EH (cell line): ENCODE data around the gene NUP62.
"Not testable (repeated sequence)": the region's sequence is repeated elsewhere in the genome, so short reads cannot be mapped to it uniquely, and the experiment has no call there.

Experiments used
- DNase-seq: peaks from one replicate; pipeline ENCODE4 v3.0.0-alpha.2; 2015; ENCODE audit warnings: low read depth

The NUP62 gene, protein sequence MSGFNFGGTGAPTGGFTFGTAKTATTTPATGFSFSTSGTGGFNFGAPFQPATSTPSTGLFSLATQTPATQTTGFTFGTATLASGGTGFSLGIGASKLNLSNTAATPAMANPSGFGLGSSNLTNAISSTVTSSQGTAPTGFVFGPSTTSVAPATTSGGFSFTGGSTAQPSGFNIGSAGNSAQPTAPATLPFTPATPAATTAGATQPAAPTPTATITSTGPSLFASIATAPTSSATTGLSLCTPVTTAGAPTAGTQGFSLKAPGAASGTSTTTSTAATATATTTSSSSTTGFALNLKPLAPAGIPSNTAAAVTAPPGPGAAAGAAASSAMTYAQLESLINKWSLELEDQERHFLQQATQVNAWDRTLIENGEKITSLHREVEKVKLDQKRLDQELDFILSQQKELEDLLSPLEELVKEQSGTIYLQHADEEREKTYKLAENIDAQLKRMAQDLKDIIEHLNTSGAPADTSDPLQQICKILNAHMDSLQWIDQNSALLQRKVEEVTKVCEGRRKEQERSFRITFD

DNA sequence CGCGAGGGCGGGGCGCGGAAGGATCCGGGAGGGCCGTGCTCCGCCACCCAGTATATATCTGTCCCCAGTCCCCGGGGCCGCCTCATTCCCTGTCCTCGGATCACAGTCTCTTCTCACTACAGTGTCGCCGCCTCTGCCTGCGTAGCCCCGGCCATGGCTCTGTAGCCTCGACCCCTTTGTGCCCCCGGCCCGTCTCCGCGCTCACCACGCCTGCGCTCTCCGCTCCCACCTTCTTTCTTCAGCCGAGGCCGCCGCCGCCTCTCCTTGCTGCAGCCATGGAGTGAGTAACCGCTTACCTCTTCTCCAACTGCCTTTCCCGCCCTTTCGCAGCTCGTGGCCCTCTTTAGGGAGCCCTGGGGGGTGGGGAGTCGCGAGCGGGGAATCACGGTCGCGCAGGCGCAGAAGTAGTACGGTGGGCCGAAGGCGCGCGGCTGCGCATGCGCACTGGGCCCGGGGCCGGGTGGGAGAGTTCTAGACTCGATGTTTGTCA, at the start of gene NUP62, which contains the start of gene ATF5:
TSS of gene NUP62 (minus strand) at position 384 of the 490 bp plus-strand sequence. CDS start 19,697 bp downstream, outside the sequence.
TSS of gene ATF5 (plus strand) at position 85 of the 490 bp plus-strand sequence. CDS start 1,646 bp downstream, outside the sequence.
- peak; percentile 87 for DNase-seq

DNA sequence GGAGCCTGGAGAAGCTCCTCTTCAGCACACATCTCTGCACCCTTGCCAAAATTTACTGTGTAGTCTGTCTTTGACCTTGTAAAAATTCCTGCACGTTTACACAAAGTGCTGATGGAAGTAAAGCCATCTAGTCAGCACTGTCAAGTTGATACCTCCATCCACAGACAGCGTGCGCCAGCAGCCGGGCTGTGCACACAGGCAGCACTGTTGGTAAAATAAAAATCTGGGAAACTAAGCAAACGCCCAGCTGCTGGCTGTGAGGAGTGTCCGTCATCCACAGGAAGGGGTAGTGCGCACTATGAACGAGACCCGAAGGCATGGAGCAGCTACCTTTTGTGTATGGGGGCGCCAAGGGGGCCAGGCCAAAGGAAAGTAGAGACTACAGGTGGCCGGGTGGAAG, 49.0 kb upstream of the NUP62 start:
- no peak for DNase-seq

DNA sequence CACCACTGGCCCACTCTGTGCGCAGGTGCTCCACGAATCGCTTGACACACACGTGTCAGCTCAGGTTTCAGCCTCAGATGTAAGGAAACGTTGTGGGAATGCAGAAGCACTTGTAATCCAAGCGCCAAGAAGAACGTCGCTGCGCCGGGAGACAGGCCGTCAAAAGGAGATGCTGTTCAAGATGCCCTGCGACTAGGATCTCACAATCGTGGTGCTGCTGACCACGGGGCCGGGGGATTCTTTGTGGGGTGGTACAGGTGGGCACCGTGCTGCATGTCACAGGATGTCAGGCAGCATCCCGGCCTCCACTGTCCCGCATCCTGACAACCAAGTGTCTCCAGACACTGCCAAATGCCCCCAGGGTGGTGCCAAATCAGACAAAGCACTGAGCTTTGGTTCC, 48.6 kb upstream of the NUP62 start:
- DNase-seq: no peak

DNA sequence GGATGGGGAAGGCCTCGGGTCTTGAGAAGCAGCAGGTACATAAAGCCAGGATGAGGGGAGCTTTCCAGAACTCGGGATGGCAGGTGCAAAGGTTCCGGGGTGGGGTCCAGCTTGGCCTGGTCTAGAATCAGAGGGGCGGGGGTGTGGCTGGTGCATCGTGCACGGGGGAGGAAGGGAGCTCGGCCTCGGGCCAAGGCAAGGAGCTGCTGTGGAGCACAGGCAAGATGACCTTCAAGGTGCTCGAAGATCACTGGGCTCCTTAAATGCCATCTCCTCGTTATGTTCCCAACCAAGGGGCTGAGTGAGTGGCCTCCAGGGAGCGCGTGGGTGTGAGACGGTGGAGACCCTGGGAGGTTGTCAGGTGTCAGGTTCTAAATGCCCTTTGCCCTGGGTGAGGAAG, 47.8 kb upstream of the NUP62 start:
- DNase-seq: no peak

DNA sequence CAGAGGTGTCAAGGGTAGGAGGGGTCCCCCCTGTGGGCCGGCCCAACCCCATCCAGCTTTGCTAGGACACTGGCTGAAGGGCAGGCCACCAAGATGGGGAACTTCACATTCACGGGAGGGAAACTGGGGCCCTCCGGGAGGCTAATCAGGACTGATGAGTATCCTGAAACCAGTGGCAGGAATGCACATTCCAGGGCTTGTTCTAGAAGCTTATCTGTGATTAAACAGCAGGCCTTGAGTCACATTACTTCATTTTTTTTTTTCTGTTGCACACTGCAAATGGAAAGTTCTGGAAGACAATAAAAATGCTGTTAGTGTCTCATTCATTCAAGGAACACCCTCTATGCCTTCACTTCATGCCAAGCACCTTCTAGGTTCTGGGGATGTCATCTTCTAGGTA, 47.2 kb upstream of the NUP62 start:
- DNase-seq: peak; percentile 31

DNA sequence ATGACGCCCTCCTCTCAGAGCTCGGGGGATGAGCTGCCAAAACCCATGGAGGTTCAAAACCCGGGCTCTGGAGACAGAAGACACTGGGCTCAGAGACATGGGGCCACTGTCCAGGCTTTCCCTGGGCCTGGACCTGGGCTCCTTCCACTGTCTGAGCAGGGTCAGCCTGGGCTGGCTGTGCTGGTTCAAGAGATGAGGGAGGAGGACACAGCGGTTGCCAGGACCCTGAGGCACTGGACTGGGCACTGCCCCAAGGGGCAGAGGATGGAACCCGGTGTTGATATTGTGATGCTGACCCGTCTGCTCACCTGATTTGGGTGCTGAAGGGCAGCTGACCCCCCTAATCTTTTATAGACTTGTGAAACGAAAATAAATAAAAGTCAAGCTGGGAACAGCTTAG, 45.7 kb upstream of the NUP62 start:
- no peak for DNase-seq

DNA sequence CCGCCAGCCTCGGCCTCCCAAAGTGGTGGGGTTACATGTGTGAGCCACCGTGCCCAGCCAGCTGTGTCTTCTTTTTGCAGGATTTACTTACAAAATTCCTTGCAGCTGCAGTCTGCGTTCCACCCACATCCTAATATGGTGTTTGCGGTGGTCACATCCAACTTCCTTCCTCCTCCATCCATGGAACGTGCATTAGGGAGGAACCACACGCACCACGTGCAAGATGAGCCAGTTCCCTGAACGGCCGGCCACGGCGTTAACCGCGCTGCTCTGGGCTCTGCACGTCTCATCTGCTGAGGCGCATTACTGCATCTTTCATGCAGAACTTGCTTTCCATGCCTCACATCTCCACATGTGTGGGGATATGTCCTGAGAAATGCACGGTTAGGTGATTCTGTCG, 44.7 kb upstream of the NUP62 start:
- no peak for DNase-seq

DNA sequence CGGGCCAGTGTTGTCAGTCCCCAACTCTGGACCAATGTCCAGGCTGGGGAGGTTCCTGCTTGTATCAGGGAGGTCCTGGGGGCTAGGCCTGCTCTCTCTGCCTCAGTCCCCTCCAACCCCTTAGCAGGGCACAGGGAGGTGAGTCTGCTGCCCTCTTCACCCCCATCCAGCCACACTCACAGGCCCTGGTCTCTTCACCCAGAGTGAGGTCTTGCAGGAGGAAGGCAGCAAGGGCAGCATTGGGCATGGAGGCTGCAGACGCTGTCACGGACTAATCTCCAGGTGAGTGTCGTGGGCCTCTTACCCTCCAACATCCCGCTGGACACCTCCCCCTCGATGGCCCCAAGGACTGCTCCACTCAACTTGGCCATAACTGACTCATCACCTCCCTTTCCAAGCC, 43.5 kb upstream of the NUP62 start:
- no peak for DNase-seq

DNA sequence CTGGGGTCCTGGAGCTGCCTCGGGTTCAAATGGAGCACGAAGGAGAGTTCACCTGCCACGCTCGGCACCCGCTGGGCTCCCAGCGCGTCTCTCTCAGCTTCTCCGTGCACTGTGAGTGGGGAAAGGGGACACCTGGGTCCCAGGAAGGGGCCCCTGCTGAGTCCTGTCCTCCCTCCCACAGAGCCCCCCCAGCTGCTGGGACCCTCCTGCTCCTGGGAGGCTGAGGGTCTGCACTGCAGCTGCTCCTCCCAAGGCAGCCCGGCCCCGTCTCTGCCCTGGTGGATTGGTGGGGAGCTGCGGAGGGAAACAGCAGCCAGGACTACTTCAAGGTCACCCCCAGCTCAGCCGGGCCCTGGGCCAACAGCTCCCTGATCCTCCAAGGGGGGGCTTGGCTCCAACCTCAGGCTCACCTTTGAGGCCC, 42.7 kb upstream of the NUP62 start:
- DNase-seq: no peak

DNA sequence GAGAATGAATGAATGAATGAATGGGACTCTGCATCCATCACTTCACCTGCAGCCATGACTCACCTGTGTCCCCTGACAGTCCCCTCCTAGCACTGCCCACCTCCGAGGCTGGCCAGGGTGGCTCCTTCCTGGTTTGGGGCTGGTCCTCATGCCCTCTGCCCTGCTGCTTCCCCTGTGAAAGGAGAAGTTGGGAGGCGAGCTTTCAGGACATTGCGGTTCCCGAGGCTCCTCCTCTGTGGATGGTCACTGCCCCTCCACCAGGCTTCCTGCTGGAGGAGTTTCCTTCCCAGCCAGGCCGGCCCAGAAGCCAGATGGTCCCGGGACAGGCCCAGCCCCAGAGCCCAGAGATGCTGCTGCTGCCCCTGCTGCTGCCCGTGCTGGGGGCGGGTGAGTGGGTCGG, 40.1 kb upstream of the NUP62 start:
- DNase-seq: not testable (repeated sequence)

DNA sequence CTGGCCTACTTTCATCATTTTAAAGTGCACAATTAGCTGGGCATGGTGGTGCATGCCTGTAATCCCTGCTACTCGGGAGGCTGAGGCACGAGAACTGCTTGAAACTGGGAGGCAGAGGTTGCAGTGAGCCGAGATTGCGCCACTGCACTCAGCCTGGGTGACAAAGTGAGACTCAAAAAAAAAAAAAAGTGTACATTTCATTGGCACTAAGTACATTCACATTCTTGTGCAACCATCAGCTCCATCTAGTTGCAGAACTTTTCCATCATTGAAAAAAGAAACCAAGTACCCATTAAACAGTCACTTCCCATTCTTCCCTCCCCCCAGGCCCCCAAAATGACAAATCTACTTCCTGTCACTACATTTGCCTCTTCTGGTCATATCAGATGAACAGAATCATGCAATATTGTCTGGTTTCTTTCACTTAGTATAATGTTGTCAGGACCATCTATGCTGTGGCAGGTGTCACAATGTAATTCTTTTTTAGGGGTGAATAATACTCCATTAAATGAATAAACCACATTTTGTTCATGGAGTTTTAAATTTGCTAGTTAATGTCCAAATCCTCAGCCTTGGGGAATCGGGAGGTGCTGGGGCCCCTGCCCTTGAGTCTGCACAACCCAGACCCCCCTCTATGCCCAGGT, 39.1 kb upstream of the NUP62 start:
- no peak for DNase-seq

DNA sequence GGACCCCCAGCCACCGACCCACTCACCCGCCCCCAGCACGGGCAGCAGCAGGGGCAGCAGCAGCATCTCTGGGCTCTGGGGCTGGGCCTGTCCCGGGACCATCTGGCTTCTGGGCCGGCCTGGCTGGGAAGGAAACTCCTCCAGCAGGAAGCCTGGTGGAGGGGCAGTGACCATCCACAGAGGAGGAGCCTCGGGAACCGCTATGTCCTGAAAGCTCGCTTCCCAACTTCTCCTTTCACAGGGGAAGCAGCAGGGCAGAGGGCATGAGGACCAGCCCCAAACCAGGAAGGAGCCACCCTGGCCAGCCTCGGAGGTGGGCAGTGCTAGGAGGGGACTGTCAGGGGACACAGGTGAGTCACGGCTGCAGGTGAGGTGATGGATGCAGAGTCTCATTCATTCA, 31.7 kb upstream of the NUP62 start, which contains the start of gene SIGLEC11:
TSS of gene SIGLEC11 (minus strand) at position 193 of the 400 bp plus-strand sequence. CDS start at position 102, 91 bp downstream.
- DNase-seq: not testable (repeated sequence)

DNA sequence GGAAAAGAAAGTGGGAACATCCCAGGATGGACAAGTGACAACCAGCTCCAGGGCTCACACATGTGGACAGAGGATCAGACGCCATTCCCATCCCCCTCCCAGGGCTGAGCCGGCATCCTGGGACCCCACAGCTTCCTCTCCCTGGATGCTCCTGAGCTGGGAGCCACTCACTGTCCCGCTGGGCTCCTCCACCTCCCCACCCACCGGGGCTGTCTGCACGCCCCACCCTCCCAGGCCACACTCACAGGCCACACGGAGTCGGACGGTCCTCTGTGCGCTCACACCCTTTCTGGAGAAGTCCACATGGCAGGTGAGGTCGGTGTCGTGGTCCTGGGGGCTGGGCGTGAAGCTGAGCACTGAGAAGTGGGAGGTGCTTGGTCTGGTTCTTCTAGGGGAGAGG, 30.6 kb upstream of the NUP62 start:
- DNase-seq: not testable (repeated sequence)

DNA sequence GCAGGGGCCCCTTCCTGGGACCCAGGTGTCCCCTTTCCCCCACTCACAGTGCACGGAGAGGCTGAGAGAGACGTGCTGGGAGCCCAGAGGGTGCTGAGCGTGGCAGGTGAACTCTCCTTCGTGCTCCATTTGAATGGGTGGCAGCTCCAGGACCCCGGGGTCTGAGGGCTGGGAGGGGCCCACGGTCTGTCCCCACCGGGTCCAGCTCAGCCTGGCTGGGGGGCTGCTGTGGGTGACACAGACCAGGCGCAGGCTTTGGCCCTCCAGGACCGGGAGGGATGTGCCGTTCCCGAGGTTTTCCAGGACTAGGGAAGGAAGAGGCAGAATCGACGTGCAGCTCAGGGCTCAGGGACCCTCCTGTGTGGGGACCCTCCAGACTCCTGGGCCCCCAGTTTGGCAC, 29.3 kb upstream of the NUP62 start:
- DNase-seq: not testable (repeated sequence)

DNA sequence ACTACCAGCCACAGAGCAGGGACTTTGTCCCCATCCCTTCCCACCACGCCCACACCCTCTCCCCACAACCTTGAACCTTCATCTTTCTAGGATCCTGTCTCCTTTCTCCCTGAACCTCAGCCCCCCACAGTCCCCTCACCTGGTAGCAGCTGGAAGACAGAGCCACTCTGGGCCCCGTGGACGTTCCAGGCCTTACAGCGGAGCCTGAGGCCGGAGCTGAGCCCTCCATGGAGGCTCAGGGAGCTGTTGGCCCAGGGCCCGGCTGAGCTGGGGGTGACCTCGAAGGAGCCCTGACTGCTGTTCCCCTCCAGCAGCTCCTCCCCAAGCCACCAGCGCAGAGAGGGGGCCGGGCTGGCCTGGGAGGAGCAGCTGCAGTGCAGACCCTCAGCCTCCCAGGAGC, 28.8 kb upstream of the NUP62 start:
- not testable (repeated sequence) for DNase-seq

DNA sequence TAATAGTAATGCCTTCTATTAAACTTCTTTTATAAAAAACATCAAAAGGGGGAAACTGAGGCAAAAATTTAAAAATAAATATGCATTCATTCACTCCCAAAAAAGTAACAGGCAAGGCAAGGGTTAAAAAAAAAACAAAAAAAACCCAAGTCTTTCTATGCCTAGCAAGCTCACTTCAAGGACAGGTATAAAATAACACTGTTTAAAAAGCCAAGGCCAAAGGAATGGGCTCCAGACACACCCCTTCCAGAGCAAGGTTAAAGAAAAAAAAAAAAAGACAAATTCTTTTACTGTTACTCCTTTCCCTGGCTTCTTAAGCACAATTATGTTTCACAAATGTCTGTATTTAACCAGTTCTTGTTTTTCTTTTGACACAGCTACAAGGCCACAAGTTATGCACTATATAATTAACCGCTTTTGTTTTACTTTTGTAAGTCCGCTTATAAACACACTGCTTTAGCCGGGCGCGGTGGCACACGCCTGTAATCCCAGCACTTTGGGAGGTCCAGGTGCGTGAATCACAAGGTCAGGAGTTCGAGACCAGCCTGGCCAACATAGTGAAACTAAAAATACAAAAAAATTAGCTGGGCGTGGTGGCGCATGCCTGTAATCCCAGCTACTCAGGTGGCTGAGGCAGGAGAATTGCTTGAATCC, 28.1 kb upstream of the NUP62 start:
- no peak for DNase-seq

DNA sequence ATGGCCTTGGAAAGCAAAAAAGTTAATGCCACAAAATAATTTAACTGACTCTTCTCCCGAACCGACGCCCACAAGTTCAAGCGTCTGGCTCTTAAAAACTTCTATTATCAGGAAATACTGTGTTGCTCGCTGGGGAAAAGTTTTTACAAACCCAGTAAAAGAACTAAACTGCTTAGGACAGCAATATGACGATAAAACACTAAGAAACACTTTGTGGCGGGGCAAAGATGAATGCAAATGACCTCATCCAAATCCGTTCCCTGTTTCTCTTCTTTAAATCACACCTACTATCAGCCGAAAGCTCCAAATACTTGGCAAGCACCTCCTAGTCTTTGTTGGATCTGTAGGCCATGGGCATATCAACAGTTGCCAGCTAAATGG, 26.8 kb upstream of the NUP62 start:
- no peak for DNase-seq

DNA sequence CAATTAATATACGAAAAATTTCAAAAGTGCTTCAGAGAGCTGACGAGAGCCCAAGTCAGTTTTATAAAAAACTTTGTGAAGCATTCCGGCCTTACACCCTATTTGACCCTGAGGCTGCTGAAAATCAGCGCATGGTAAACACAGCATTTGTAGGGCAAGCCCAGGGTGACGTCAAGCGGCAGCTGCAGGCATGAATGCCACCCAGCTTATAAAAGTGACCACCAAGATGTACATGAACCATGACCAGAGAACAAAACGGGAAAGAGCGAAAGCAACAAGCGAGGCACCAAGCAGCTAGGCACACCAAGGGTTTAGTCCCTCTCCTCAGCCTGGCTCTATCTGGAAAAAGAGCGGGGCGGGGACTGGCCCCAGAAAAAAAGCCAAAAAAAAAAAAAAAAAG, 25.6 kb upstream of the NUP62 start:
- no peak for DNase-seq

DNA sequence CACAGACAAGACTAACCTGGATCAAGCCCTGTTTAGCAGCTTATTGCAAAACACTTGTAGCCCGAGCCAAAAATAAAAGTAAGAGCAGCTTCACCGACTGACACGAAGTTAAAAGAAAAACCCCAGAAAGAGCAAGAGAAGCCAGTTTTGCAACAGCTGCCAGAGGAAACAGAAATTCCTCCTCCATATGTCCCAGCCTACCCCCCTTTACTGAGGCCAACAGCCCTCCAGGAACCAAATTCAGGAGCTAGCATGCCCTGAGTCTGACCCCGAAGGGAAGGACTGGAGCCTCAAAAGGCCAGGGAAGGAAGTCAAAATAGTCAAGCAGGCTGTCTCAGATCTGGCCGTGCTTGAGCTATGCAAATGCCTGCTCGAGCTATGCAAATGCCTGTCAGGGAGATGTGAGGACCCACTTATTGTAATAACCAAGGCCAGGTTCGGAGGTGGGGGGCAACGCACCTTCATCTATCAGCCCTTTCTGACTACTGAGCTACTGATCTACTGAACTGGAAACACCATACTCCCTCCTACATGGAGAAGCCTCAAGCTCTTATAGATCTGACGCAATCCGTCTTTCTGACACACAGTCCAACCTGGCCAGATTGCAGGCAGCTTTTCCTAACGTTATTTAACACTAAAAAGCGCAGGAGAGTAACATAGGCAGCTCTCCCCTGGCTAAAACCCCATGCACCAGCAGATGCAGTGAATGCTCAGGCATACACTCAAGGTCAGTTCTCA, 25.0 kb upstream of the NUP62 start:
- peak; percentile 25 for DNase-seq

DNA sequence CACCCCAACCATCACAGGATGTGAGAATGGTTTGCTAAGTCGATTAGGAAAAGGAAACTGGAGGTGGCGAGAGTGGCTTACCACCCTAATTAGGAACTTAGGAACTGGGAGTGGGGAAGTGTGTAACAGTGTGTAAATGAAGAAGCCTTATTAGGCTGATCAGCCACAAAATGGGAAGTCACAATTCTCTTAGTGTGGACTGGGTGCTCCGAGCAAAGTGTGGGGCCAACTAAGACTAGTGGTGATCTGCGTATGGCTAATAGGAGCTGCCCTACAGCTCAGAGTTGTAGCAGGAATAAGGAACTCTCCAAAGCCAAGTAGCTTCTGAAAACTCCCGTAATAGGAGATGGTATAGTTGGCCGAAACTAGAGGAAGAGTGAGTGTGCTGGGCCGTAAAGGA, 24.1 kb upstream of the NUP62 start:
- no peak for DNase-seq

DNA sequence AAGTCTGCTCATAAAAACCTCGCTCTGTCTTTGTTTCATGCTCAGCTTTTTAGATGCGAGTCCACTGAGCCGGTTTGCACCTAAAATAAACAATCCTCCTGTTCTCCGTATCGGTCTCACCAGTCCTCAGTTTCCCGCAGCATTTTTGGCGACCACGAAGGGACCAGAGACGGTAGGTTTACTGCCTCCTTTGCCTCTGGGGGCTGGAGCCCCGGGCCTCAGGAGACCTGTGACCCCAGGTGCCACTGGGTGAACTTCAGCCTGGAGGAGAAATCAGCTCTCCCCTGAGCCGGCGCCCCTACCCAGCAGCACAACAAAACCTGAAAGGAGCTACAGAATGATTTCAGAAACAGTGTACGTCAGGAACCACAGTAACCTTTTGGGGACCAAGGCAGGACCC, 23.6 kb upstream of the NUP62 start:
- DNase-seq: no peak

DNA sequence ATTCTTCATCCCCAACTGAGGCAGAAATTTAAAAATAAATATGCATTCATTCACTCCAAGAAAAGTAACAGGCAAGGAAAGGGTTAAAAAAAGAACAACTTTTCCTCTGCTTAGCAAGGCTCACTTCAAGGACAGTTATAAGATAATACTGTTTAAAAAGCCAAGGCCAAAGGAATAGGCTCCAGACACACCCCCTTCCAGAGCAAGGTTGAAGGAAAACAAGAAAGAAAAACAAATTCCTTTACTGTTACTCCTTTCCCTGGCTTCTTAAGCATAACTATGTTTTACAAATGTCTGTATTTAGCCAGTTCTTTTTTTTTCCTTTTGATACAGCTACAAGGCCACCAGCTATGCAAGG, 23.2 kb upstream of the NUP62 start:
- peak; percentile 13 for DNase-seq
